ENCODE measurements around the gene KIF1A. TPM values are rescaled to one million over a fixed set of nuclear protein-coding genes. Genes with fewer than 3 reads are reported as not detected.

Gene KIF1A
- total RNA-seq, 2 experiments from 2014 or later = 9.0 to 10.2 TPM

- intact Hi-C loops (cut with micrococcal nuclease) = no loop called here
- peaks cover 2% of the 10 kb centered on the region for H3K4me1 Mint-ChIP-seq (ENCODE audit: low read depth)
- ATAC-seq = no peak
- no peak for TF ChIP-seq CTCF (IDR thresholded peaks at IDR 0.05)
- POLR2A ChIA-PET = no interaction called here
- H3K27ac Mint-ChIP-seq = no peak overlapping the region
- no peak for DNase-seq
- H3K9me3 Mint-ChIP-seq = no peaks in the 10 kb centered on the region
- no peaks in the 10 kb centered on the region for H3K36me3 Mint-ChIP-seq (ENCODE audit: low read depth)
- CTCF ChIA-PET = no interaction called here
- H3K4me3 Mint-ChIP-seq = no peak overlapping the region
- peaks cover 2% of the 10 kb centered on the region for H3K27me3 Mint-ChIP-seq
These were observed 15.5 kb upstream of the KIF1A start for GRCh38 chr2:240835528-240835927.

GRCh38 chr2:240834377-240834975, 14.5 kb upstream of the KIF1A start:
- ATAC-seq (no peak), DNase-seq (no peak)
- ChIA-PET POLR2A (interaction anchor here (0.9 kb wide), 1 partner anchor 12 kb away, joined by 3 read pairs; no protein-coding TSS in a partner anchor), CTCF (interaction anchor here (1.7 kb wide), 1 partner anchor 17 kb away, joined by 8 read pairs; no protein-coding TSS in a partner anchor)
- Mint-ChIP-seq H3K9me3 (no peaks in the 10 kb centered on the region), H3K36me3 (ENCODE audit: low read depth) (no peaks in the 10 kb centered on the region), H3K27me3 (peaks cover 7% of the 10 kb centered on the region), H3K4me3 (no peak overlapping the region), H3K27ac (no peak overlapping the region), H3K4me1 (ENCODE audit: low read depth) (peaks cover 2% of the 10 kb centered on the region)
- intact Hi-C loops (cut with micrococcal nuclease) = no loop called here
- TF ChIP-seq CTCF (IDR thresholded peaks at IDR 0.05) = no peak

- peaks cover 10% of the 10 kb centered on the region for H3K27me3 Mint-ChIP-seq
- no peaks in the 10 kb centered on the region for H3K36me3 Mint-ChIP-seq (ENCODE audit: low read depth)
- no peak overlapping the region for H3K4me3 Mint-ChIP-seq
- DNase-seq = no peak
- H3K27ac Mint-ChIP-seq = no peak overlapping the region
- H3K9me3 Mint-ChIP-seq = no peaks in the 10 kb centered on the region
- intact Hi-C loops (cut with micrococcal nuclease) = no loop called here
- CTCF ChIA-PET = interaction anchor here (1.7 kb wide), 1 partner anchor 18 kb away, joined by 8 read pairs; no protein-coding TSS in a partner anchor
- peaks cover 2% of the 10 kb centered on the region for H3K4me1 Mint-ChIP-seq (ENCODE audit: low read depth)
- no peak for ATAC-seq
- no peak for TF ChIP-seq CTCF (IDR thresholded peaks at IDR 0.05)
- POLR2A ChIA-PET = interaction anchor here (0.9 kb wide), 1 partner anchor 13 kb away, joined by 3 read pairs; no protein-coding TSS in a partner anchor
These were observed 13.8 kb upstream of the KIF1A start for GRCh38 chr2:240833724-240834285.

GRCh38 chr2:240832921-240833494, 13.0 kb upstream of the KIF1A start:
- POLR2A ChIA-PET = no interaction called here

More at GRCh38 chr2:240832921-240833494, 13.0 kb upstream of the KIF1A start:
- Mint-ChIP-seq H3K27ac (no peak overlapping the region), H3K36me3 (ENCODE audit: low read depth) (no peaks in the 10 kb centered on the region), H3K4me3 (no peak overlapping the region), H3K27me3 (peaks cover 13% of the 10 kb centered on the region), H3K9me3 (no peaks in the 10 kb centered on the region), H3K4me1 (ENCODE audit: low read depth) (peaks cover 2% of the 10 kb centered on the region)
- intact Hi-C loops (cut with micrococcal nuclease) = no loop called here
- TF ChIP-seq CTCF (IDR thresholded peaks at IDR 0.05) = no peak
- no peak for DNase-seq
- CTCF ChIA-PET = interaction anchor here (1.7 kb wide), 1 partner anchor 18 kb away, joined by 8 read pairs; no protein-coding TSS in a partner anchor
- no peak for ATAC-seq
